Measurements from ENCODE around the gene ATP9A. TPM values are rescaled to one million over a fixed set of nuclear protein-coding genes. Genes with fewer than 3 reads are reported as not detected.

ATP9A gene
- polyA plus RNA-seq, 1 donor (not counting 4 experiments of a cell fraction or from before 2014, with no cell fraction given) = 5.8 TPM

DNA sequence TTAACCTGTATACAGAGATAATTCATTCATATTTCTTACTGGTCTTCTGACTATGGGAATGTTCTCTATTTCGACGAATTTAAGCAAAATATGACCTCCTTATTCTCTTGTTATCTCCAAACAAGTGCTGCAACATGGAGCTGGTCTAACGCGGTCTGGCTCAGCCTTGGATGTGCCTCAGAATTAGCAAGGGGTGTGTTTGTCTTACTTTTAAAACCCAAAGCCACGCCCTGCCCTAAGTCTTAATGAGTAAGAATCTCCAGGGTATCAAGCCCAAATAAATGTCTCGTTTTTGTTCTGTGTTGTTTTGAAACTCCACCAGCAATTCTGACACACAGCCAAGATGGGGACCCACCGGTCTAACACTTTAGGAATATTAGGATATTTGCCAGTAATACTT lies 99.2 kb downstream of the ATP9A start:
- peaks cover 6% of the 10 kb centered on the region for H3K4me1 ChIP-seq (ENCODE audit: control insufficient read depth, extremely low read depth, insufficient read depth, low read length)
- FAIRE-seq = no peak

DNA sequence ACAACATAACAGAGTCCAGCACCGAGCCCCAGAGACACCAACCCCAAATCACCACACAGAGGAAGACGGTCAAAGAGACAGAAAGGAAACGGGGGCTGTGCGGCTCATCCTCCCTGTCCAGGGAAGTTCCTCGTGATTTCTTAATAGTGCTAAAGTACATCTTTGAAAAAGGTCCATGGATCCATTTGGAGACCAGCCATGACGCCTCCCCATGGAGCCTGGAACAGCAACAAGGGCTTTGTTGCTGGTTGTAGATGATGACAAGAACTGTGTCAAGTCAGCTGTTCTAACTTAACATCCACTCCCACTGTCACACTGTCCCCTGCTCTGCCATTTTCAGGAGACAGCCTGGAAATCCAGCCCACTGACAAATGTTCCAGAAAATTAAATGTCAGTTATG lies 99.7 kb downstream of the ATP9A start:
- DNase-seq (ENCODE audit: low read depth, low spot score) = no peak
- dilution Hi-C loops (cut with MboI; ENCODE audit: extremely low pct_ligation_motif_present, low sequenced_read_pairs) = no loop called here
- no peak for FAIRE-seq
- H3K9me1 ChIP-seq (ENCODE audit: control insufficient read depth, extremely low read depth, insufficient read depth, low read length) = no peaks in the 10 kb centered on the region
- H3K4me3 ChIP-seq (ENCODE audit: control insufficient read depth in 2 of 3, extremely low read depth in 1 of 3, insufficient read depth in 2 of 3, low read depth in 1 of 3, low read length in 3 of 3) = no peak overlapping the region
- peaks cover 0 to 5% of the 10 kb centered on the region in 2 experiments for H3K36me3 ChIP-seq (ENCODE audit: control insufficient read depth in 2 of 2, extremely low read depth in 1 of 2, insufficient read depth in 2 of 2, low read length in 2 of 2)
- H3K4me1 ChIP-seq (ENCODE audit: control insufficient read depth, extremely low read depth, insufficient read depth, low read length) = peaks cover 6% of the 10 kb centered on the region
- H3K9me3 ChIP-seq (ENCODE audit: control insufficient read depth, low read depth, low read length) = no peaks in the 10 kb centered on the region
- no peaks in the 10 kb centered on the region for H4K20me1 ChIP-seq (ENCODE audit: control insufficient read depth, extremely low read depth, insufficient read depth, low read length)
- no peaks in the 10 kb centered on the region for H3K79me2 ChIP-seq (ENCODE audit: control insufficient read depth, insufficient read depth, low read length)
- no peak overlapping the region for H3K4me2 ChIP-seq (ENCODE audit: control insufficient read depth, extremely low read depth, insufficient read depth, low read depth, low read length)
- no peaks in the 10 kb centered on the region for H3K27me3 ChIP-seq (ENCODE audit: control insufficient read depth, extremely low read depth, insufficient read depth, low read length)
- H3K27ac ChIP-seq (ENCODE audit: control insufficient read depth, insufficient read depth, low read length) = no peak overlapping the region
- no peak overlapping the region for H3K9ac ChIP-seq (ENCODE audit: control insufficient read depth, extremely low read depth, insufficient read depth, low read length)
- no peak for TF ChIP-seq EZH2 (IDR thresholded peaks at IDR 0.05; ENCODE audit: low read length)
- TF ChIP-seq, protein P1, sequence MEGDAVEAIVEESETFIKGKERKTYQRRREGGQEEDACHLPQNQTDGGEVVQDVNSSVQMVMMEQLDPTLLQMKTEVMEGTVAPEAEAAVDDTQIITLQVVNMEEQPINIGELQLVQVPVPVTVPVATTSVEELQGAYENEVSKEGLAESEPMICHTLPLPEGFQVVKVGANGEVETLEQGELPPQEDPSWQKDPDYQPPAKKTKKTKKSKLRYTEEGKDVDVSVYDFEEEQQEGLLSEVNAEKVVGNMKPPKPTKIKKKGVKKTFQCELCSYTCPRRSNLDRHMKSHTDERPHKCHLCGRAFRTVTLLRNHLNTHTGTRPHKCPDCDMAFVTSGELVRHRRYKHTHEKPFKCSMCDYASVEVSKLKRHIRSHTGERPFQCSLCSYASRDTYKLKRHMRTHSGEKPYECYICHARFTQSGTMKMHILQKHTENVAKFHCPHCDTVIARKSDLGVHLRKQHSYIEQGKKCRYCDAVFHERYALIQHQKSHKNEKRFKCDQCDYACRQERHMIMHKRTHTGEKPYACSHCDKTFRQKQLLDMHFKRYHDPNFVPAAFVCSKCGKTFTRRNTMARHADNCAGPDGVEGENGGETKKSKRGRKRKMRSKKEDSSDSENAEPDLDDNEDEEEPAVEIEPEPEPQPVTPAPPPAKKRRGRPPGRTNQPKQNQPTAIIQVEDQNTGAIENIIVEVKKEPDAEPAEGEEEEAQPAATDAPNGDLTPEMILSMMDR (optimal IDR thresholded peaks at IDR 0.05 in 1 of 3, IDR thresholded peaks at IDR 0.05 in 1 of 3, conservative IDR thresholded peaks at IDR 0.05 in 1 of 3; ENCODE audit: extremely low read depth in 1 of 3, insufficient read depth in 2 of 3, low read length in 3 of 3) = no peak
- H2AFZ ChIP-seq (ENCODE audit: control insufficient read depth, low read length) = no peak overlapping the region

More for the DNA sequence above, 99.2 kb downstream of the ATP9A start:
- no peak overlapping the region for H2AFZ ChIP-seq (ENCODE audit: control insufficient read depth, low read length)
- H4K20me1 ChIP-seq (ENCODE audit: control insufficient read depth, extremely low read depth, insufficient read depth, low read length) = no peaks in the 10 kb centered on the region
- no peak overlapping the region for H3K27ac ChIP-seq (ENCODE audit: control insufficient read depth, insufficient read depth, low read length)
- no peak overlapping the region for H3K4me3 ChIP-seq (ENCODE audit: control insufficient read depth in 2 of 3, extremely low read depth in 1 of 3, insufficient read depth in 2 of 3, low read depth in 1 of 3, low read length in 3 of 3)
- dilution Hi-C loops (cut with MboI; ENCODE audit: extremely low pct_ligation_motif_present, low sequenced_read_pairs) = no loop called here
- H3K36me3 ChIP-seq (ENCODE audit: control insufficient read depth in 2 of 2, extremely low read depth in 1 of 2, insufficient read depth in 2 of 2, low read length in 2 of 2) = peaks cover 0 to 5% of the 10 kb centered on the region in 2 experiments
- TF ChIP-seq EZH2 (IDR thresholded peaks at IDR 0.05; ENCODE audit: low read length) = no peak
- TF ChIP-seq, protein P1 (optimal IDR thresholded peaks at IDR 0.05 in 1 of 3, IDR thresholded peaks at IDR 0.05 in 1 of 3, conservative IDR thresholded peaks at IDR 0.05 in 1 of 3; ENCODE audit: extremely low read depth in 1 of 3, insufficient read depth in 2 of 3, low read length in 3 of 3) = no peak
- no peak for DNase-seq (ENCODE audit: low read depth, low spot score)
- no peaks in the 10 kb centered on the region for H3K9me1 ChIP-seq (ENCODE audit: control insufficient read depth, extremely low read depth, insufficient read depth, low read length)
- no peak overlapping the region for H3K4me2 ChIP-seq (ENCODE audit: control insufficient read depth, extremely low read depth, insufficient read depth, low read depth, low read length)
- no peak overlapping the region for H3K9ac ChIP-seq (ENCODE audit: control insufficient read depth, extremely low read depth, insufficient read depth, low read length)
- no peaks in the 10 kb centered on the region for H3K27me3 ChIP-seq (ENCODE audit: control insufficient read depth, extremely low read depth, insufficient read depth, low read length)
- no peaks in the 10 kb centered on the region for H3K79me2 ChIP-seq (ENCODE audit: control insufficient read depth, insufficient read depth, low read length)
- H3K9me3 ChIP-seq (ENCODE audit: control insufficient read depth, low read depth, low read length) = no peaks in the 10 kb centered on the region
